ENCODE data around the gene NDC80. TPM values are rescaled to one million over a fixed set of nuclear protein-coding genes. Genes with fewer than 3 reads are reported as not detected.

Gene NDC80
- polyA plus RNA-seq, 1 donor from 2014 or later, result 2.5 TPM

DNA sequence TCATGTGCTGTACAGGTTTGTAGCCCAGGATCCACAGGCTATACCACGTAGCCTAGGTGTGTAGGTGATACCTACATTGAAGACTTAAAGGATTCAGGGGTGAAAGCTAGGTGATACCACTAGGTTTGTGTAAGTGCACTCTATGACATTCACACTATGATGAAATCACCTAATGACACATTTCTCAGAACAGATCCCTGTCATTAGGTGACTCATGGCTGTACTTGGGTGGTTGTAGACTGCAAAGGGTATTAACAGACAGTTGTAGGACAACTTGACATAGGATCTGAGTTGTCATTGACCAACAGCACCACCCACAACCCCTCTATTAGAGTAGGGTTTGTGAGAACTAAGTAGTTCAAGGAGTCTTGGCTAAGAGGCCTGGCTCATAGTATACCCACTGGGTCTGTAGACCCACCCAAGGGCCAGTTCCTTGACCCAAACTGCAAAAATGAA lies 56.5 kb downstream of the NDC80 start:
- Mint-ChIP-seq H3K36me3 (peaks cover 2% of the 10 kb centered on the region), H3K4me1 (peaks cover 5 to 13% (median 9%) of the 10 kb centered on the region in 3 donors), H3K9me3 (peaks cover 2 to 3% (median 3%) of the 10 kb centered on the region in 3 donors), H3K27ac (no peak overlapping the region), H3K4me3 (no peak overlapping the region), H3K27me3 (no peaks in the 10 kb centered on the region)

DNA sequence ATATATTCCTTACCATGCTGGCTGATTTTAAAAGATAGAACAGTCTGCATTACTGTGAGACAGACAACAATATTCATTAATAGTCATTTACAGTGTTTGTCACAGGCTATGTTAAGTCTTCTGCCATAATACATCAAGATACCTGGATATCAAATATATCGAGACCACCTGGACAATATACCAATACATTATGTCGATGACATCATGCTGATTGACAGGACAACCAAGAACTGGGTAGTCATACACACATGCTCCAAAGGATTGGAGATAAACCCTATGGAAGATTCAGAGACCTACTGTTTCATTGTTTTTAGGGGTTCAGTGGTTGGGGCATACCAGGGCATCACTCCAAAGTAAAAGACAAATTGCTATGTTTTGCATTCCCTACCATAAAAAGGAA lies 57.6 kb downstream of the NDC80 start:
- Mint-ChIP-seq H3K9me3 (peaks cover 2 to 3% (median 3%) of the 10 kb centered on the region in 3 donors), H3K4me3 (no peak overlapping the region), H3K27ac (no peak overlapping the region), H3K27me3 (no peaks in the 10 kb centered on the region), H3K36me3 (peaks cover 2% of the 10 kb centered on the region), H3K4me1 (peaks cover 10 to 20% (median 17%) of the 10 kb centered on the region in 3 donors)

DNA sequence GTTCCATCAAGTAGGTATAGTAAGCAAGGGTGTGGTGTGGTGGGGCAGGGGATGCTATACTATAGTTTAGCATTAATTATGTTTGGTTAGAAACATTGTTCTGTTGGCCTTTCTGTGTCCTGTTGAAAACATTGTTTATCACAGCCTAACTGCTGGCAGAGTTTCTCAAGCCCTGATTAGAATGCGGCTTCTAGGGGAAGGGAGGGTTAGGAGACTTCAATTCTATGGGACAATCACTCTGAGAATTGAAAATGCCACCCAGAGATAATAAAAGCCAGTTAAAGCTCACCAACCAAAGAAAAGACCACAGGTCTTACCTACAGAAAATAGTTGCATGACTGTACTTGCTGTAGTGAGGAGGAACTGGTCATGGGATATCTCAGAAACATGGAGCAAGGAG lies 64.2 kb downstream of the NDC80 start:
- H3K27ac Mint-ChIP-seq, result peak overlapping the region; percentile 96 to 100 (median 97)
- no peaks in the 10 kb centered on the region for H3K27me3 Mint-ChIP-seq
- H3K9me3 Mint-ChIP-seq, result peaks cover 3 to 6% (median 4%) of the 10 kb centered on the region in 3 donors
- peak overlapping the region in 3 of 4 donors; percentile 50 to 85 (median 79) for H3K4me3 Mint-ChIP-seq
- H3K36me3 Mint-ChIP-seq, result peaks cover 2% of the 10 kb centered on the region
- H3K4me1 Mint-ChIP-seq, result peaks cover 43 to 64% (median 56%) of the 10 kb centered on the region in 3 donors

- Mint-ChIP-seq H3K27ac (peak overlapping the region; percentile 96 to 100 (median 97)), H3K4me1 (peaks cover 47 to 68% (median 59%) of the 10 kb centered on the region in 3 donors), H3K27me3 (no peaks in the 10 kb centered on the region), H3K9me3 (peaks cover 3 to 6% (median 4%) of the 10 kb centered on the region in 3 donors), H3K36me3 (no peaks in the 10 kb centered on the region), H3K4me3 (peak overlapping the region; percentile 79 to 90 (median 83))
Measured at GRCh38 chr18:2636126-2636631, 64.8 kb downstream of the NDC80 start.

DNA sequence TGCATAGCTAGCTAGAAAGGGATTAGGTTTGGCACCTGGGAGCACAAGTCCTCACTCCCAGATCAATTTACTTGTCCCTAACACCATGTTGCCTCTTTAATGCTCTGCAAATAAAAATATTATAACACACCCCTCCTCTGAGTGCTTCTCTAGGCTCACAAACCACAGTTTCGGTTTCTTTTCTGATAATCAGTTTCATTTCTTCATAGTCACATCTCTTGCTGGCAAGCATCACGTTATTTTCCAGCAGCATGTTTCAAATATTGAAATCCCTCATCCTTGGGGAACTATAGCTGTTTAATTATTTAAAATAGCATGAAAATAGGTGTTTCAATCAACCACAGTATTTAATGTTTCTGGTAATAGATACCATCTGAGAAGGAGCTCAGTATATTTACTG lies 70.3 kb downstream of the NDC80 start:
- Mint-ChIP-seq H3K9me3 (no peaks in the 10 kb centered on the region), H3K4me3 (peak overlapping the region; percentile 63 to 88 (median 76)), H3K27ac (peak overlapping the region; percentile 65 to 96 (median 94)), H3K27me3 (no peaks in the 10 kb centered on the region), H3K36me3 (no peaks in the 10 kb centered on the region), H3K4me1 (peaks cover 33 to 40% (median 39%) of the 10 kb centered on the region in 3 donors)

DNA sequence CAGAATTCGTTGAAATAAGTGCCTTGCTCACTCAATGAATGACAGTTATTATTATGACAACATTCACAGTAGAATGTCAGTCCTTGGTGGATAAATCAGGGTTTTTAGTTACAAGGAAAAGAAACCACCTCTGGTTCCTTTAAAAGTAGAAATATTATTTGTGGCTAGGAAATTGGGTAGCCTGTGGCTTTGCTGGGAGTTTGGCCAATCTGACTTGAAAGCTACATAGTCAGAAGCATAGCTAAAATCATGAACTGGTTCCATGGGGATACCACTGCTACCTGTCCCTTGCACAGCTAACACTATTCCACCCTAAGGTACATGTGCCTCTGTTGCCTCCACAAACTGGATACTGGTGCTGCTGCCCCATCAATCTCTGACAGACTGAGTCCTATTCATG lies 71.4 kb downstream of the NDC80 start:
- H3K27me3 Mint-ChIP-seq, result no peaks in the 10 kb centered on the region
- no peaks in the 10 kb centered on the region for H3K36me3 Mint-ChIP-seq
- H3K4me1 Mint-ChIP-seq, result peaks cover 23 to 32% (median 32%) of the 10 kb centered on the region in 3 donors
- H3K9me3 Mint-ChIP-seq, result no peaks in the 10 kb centered on the region
- peak overlapping the region in 1 of 4 donors; percentile 38 for H3K4me3 Mint-ChIP-seq
- H3K27ac Mint-ChIP-seq, result peak overlapping the region in 1 of 3 donors; percentile 86

DNA sequence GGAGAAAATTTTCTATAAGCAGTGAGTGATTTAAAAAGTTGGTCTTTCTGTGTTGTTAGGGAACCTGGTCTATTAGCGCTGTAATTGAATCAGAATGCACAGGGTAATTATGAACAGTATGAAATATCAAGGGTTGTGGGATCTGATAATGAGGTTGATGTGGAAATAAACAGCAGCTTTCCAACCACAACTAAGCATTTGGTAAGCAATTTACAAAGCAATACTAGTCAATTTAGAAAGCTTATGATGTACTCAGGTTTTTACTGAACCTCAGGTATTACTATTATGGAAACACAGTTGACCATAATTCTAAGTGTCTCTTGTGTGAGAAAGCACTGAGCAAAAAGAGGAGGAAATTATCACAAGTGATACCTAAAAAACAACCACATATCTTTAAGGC lies 73.2 kb downstream of the NDC80 start:
- no peak overlapping the region for H3K27ac Mint-ChIP-seq

GRCh38 chr18:2651981-2652380 lies 80.6 kb downstream of the NDC80 start:
- peak overlapping the region in 1 of 3 donors; percentile 98 for H3K27ac Mint-ChIP-seq
- peak overlapping the region in 1 of 4 donors; percentile 32 for H3K4me3 Mint-ChIP-seq
- H3K27me3 Mint-ChIP-seq, result no peaks in the 10 kb centered on the region
- peaks cover 0 to 2% (median 0%) of the 10 kb centered on the region in 3 donors for H3K9me3 Mint-ChIP-seq
- no peaks in the 10 kb centered on the region for H3K36me3 Mint-ChIP-seq
- H3K4me1 Mint-ChIP-seq, result peaks cover 14 to 21% (median 20%) of the 10 kb centered on the region in 3 donors

More for the DNA sequence above, 73.2 kb downstream of the NDC80 start:
- no peaks in the 10 kb centered on the region for H3K36me3 Mint-ChIP-seq
- H3K27me3 Mint-ChIP-seq, result no peaks in the 10 kb centered on the region
- no peaks in the 10 kb centered on the region for H3K9me3 Mint-ChIP-seq
- H3K4me1 Mint-ChIP-seq, result peaks cover 15 to 21% (median 18%) of the 10 kb centered on the region in 3 donors
- no peak overlapping the region for H3K4me3 Mint-ChIP-seq

DNA sequence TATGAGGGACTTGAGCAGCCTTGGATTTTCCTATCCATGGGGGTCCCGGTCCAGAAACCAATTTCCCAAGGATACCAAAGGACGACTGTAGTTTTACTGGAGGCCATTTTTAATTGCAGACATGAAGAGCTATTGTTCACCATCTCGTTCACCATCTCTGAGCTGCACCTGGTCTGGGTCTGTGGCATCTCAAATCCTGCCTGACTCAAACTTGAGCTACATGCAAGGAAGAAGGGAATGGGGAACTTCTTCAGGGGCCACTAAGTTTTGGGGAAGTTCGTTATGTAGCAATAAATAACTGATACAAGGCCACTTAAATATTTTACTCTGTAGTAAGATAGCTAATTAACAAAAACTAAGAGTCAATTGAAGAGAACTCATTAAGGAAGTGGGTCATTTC lies 82.1 kb downstream of the NDC80 start:
- H3K27ac Mint-ChIP-seq, result peak overlapping the region; percentile 15 to 99 (median 98)
- H3K4me1 Mint-ChIP-seq, result peaks cover 18 to 29% (median 24%) of the 10 kb centered on the region in 3 donors
- H3K27me3 Mint-ChIP-seq, result no peaks in the 10 kb centered on the region
- H3K4me3 Mint-ChIP-seq, result peak overlapping the region; percentile 21 to 93 (median 52)
- H3K36me3 Mint-ChIP-seq, result peaks cover 2% of the 10 kb centered on the region
- peaks cover 0 to 2% (median 0%) of the 10 kb centered on the region in 3 donors for H3K9me3 Mint-ChIP-seq

DNA sequence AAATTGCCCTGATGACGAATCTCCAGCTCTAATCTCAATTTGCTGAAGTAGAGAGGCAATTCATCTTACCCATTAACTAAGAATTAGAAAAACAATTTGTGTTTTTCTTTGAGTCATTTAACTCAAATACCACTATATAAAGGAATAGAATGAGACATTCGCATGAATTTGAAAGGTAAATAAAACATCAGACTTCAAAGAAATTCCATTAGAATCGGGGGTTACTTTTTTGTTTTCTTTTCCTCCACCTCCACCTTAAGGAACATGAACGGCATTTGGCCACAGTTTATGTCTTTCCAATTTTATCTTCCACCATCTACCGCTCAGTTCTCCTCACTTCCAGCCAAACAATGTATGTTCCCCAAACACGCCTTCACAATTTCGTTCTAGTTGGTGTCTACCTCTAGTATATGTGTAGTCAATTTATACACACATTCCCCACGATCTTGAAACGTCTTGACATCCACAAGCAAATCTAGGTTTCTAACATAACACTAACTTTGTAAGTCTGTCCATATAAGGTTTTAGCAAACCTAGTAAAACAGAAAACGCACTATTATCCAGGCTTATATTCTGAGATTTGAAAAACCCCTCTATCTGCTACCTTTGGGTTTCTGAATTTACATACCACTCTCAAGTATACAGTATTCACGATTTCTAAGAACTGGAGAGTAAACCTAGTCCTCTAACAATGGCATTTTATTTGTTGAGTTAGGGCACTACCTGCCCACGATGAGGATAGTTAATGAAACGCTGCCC lies 83.0 kb downstream of the NDC80 start:
- peak overlapping the region; percentile 93 to 99 (median 98) for H3K4me3 Mint-ChIP-seq
- peaks cover 21 to 31% (median 27%) of the 10 kb centered on the region in 3 donors for H3K4me1 Mint-ChIP-seq
- peaks cover 2% of the 10 kb centered on the region for H3K36me3 Mint-ChIP-seq
- H3K27ac Mint-ChIP-seq, result peak overlapping the region; percentile 98 to 99 (median 98)
- peaks cover 0 to 2% (median 0%) of the 10 kb centered on the region in 3 donors for H3K9me3 Mint-ChIP-seq
- no peaks in the 10 kb centered on the region for H3K27me3 Mint-ChIP-seq

DNA sequence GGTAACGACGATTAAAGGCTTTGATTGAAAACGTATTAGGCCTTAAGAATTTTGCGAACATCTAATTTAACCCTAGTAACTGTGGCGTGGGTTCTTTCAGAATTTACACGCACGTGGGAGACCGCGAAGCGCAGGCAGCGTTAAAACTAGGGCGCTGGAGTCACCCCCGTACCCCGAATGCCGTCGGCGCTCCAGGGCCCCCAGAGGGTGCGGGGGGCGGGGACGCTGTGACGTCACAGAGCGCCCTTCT lies 83.5 kb downstream of the NDC80 start:
- Mint-ChIP-seq H3K4me1 (peaks cover 23 to 34% (median 29%) of the 10 kb centered on the region in 3 donors), H3K9me3 (peaks cover 0 to 2% (median 0%) of the 10 kb centered on the region in 3 donors), H3K36me3 (peaks cover 2% of the 10 kb centered on the region), H3K4me3 (peak overlapping the region; percentile 93 to 99 (median 98)), H3K27me3 (no peaks in the 10 kb centered on the region), H3K27ac (peak overlapping the region; percentile 98 to 99 (median 98))

- Mint-ChIP-seq H3K36me3 (peaks cover 2% of the 10 kb centered on the region), H3K27me3 (no peaks in the 10 kb centered on the region), H3K27ac (peak within 1 kb of the TSS; percentile 98 to 99 (median 98)), H3K9me3 (peaks cover 0 to 2% (median 0%) of the 10 kb centered on the region in 3 donors), H3K4me1 (peaks cover 23 to 34% (median 29%) of the 10 kb centered on the region in 3 donors), H3K4me3 (peak within 1 kb of the TSS; percentile 93 to 99 (median 98))
Measured at GRCh38 chr18:2655178-2655953, 84.0 kb downstream of the NDC80 start, which contains the start of gene SMCHD1. Gene SMCHD1, plus strand, starts transcription at chr18:2655726. Its CDS starts 350 bp downstream, at chr18:2656076.

GRCh38 chr18:2655954-2656236 lies 84.5 kb downstream of the NDC80 start:
- H3K4me1 Mint-ChIP-seq, result peaks cover 23 to 34% (median 31%) of the 10 kb centered on the region in 3 donors
- peak overlapping the region; percentile 84 to 98 (median 89) for H3K27ac Mint-ChIP-seq
- no peaks in the 10 kb centered on the region for H3K27me3 Mint-ChIP-seq
- H3K4me3 Mint-ChIP-seq, result peak overlapping the region; percentile 93 to 99 (median 98)
- peaks cover 3% of the 10 kb centered on the region for H3K36me3 Mint-ChIP-seq
- peaks cover 0 to 2% (median 0%) of the 10 kb centered on the region in 3 donors for H3K9me3 Mint-ChIP-seq

DNA sequence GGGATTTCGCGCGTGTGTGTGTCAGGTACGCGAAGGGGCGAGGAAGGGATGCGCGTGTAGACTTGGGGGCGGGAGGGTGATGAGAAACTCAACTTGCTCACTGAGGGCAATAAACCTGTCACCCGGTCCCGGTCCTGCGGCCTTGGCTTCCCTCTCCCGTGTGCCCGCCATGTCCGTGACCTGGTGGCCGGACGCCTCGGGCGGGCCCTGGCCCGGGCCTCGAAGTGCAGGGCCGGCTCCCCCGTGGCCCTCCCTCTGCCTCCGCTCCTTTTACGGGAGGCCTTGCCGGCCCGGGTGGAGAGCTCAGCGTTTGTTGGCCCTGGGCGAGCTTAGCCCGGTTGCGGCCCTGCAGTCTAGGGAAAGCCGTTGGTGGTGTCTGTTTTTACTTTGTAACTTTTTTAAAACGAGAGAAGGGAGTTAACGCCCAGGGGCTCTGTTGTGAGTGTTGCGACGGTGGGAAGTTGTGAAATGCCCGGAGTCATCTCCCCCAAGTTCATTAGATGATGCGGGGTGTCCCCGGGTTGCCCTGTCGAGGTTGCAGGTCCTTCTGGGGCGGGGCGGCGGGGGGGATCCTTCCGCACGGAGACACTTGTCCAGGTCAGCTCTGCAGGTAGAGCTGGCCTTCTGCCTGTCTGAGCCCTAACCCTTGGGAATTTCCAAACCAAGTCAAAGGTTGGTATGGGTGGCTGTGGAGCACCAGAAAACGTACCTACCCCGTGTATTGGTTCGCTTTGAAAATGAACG lies 85.1 kb downstream of the NDC80 start:
- Mint-ChIP-seq H3K27me3 (no peaks in the 10 kb centered on the region), H3K4me1 (peaks cover 24 to 34% (median 33%) of the 10 kb centered on the region in 3 donors), H3K4me3 (peak overlapping the region; percentile 93 to 99 (median 98)), H3K36me3 (peaks cover 5% of the 10 kb centered on the region), H3K9me3 (peaks cover 0 to 2% (median 0%) of the 10 kb centered on the region in 3 donors), H3K27ac (peak overlapping the region; percentile 89 to 98 (median 94))
